Astrocyte of the cerebellum (primary cell): ENCODE data around the gene SRSF1.

Experiments
- DNase-seq: peaks from one replicate; pipeline ENCODE4 v3.0.0-alpha.2; 2011; ENCODE audit warnings: low read depth
- H3K4me3 ChIP-seq: 2 replicates; pipeline ENCODE4 v1.5.1; 2011; ENCODE audit warnings: mild to moderate bottlenecking, low read depth, low read length, moderate library complexity
- in situ Hi-C: cut with HindIII; loops from 2 replicates; pipeline ENCODE4 v1.10.0; 2017; ENCODE audit warnings: low sequenced_read_pairs
- TF ChIP-seq, protein P1 (sequence below): IDR thresholded peaks from 2 replicates; pipeline ENCODE4 v1.5.1; 2012; ENCODE audit warnings: low read length, low read depth, moderate library complexity, mild to moderate bottlenecking; ENCODE audit errors: missing control alignments

SRSF1 gene

DNA sequence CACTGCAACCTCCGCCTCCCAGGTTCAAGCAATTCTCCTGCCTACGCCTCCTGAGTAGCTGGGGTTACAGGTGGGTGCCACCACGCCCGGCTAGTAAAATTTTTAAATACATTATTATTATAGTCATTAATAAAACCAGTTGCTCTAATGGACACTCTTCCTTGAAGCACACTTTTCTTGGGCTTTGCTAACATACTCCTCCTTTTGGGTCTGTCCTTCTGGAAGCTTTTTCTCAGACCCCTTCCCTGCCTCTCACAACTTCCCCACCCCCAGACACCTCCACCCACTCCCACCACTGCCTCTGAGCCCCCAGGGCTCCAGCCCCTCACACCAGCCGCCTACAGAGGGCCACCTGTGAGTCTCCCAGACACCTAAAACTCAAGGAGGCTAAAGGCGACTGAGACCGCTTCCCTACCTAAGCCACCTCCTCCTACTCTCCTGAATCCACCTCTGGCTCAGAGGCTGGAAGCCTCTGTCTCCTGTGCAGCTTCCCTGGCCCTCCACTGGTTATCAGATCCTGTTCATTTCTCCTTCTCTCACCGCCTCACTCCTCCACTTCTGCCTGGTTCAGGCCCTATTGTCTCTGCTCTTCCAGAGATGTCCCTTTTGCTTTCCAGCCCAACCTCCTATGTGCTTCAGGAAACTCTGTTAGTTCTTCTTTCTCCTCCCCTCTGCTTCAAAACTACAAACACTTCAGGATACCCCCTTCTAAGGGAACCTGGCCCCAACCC lies 49.8 kb downstream of the SRSF1 start:
- TF ChIP-seq, protein P1, sequence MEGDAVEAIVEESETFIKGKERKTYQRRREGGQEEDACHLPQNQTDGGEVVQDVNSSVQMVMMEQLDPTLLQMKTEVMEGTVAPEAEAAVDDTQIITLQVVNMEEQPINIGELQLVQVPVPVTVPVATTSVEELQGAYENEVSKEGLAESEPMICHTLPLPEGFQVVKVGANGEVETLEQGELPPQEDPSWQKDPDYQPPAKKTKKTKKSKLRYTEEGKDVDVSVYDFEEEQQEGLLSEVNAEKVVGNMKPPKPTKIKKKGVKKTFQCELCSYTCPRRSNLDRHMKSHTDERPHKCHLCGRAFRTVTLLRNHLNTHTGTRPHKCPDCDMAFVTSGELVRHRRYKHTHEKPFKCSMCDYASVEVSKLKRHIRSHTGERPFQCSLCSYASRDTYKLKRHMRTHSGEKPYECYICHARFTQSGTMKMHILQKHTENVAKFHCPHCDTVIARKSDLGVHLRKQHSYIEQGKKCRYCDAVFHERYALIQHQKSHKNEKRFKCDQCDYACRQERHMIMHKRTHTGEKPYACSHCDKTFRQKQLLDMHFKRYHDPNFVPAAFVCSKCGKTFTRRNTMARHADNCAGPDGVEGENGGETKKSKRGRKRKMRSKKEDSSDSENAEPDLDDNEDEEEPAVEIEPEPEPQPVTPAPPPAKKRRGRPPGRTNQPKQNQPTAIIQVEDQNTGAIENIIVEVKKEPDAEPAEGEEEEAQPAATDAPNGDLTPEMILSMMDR, result no peak
- no peak overlapping the region for H3K4me3 ChIP-seq

DNA sequence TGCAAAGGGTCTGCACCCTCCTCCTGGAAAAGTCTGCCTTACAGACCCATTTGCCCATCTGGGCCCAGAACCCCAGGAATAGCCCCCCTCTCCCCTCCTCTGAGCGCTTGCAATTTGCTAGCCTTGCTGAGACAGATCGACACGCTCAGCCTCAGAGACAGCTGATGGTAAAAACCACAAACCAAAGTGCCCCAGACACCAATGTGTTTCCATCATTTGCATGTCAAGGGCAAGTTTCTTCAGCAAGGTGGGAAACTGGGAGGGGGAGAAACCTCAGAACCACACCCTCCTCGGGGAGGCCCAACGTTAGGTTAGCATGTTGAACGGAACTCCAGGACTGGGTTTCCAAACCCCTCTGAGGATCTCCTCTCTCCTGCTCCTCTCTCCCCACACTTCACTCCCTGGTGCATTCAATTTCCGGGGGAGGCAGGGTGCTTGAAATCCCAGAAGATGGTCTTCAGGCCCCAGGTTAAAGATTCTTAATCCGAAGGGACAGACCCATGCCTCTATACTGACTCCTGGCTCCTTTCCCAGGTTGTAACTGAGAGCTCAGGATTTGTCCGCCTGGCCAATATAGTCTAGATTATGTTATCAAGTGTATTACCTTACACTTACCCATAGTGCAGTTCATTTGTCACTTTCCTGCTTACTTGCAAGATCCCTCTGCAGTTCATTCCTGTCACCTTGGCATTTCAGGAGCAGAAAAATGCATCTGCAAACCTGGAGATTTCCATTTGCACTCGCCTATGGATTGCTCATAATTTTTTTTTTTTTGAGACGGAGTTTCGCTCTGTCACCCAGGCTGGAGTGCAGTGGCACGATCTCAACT lies 50.5 kb downstream of the SRSF1 start:
- TF ChIP-seq, protein P1, result no peak
- no peak for DNase-seq
- in situ Hi-C loops, result no loop called here
- no peak overlapping the region for H3K4me3 ChIP-seq

More for the DNA sequence above, 49.8 kb downstream of the SRSF1 start:
- DNase-seq, result no peak
- in situ Hi-C loops, result no loop called here

DNA sequence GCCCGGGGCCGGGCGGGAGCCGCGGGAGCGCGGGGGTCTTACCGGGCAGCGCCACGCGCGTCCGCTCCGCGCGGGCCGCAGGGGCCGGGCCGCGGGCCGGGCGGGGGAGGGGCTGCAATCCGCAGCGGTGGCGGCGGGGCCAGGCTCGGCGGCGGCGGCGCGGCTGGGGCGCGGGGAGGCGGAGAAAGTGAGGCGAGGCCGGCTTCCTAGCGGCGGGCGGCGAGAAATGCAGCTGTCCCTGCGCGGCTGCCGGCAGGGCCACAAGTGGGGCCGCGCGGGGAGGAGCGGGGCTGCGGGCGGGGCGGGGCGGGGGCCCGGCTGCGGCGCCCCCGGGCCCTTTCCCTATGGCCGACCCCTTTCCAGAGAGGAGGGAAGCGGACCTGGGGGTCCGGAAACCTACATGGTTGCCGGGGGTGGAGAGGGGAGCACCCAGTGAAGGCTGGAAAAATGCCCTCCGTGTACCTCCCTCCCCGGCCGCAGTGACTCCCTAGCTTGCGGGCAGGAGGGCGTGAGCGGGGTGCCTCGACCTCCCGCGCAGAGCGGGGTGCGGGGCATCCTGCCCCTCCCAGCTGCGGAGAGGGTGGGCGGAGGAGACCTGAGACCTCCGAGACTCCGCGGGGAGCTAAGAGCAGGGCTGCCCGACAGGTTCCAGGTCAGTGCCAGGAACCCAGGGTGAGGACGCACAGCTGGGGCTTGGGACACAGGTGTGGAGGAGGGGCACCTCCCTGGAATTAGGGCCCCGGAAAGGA lies 51.7 kb downstream of the SRSF1 start, which contains the start of gene CUEDC1:
Gene CUEDC1, minus strand, starts transcription at position 230 of the 749 bp plus-strand sequence. CDS start 69,848 bp downstream, outside the sequence.
- H3K4me3 ChIP-seq, result peak within 1 kb of the TSS; percentile 67
- TF ChIP-seq, protein P1, result no peak
- in situ Hi-C loops, result no loop called here
- DNase-seq, result no peak

DNA sequence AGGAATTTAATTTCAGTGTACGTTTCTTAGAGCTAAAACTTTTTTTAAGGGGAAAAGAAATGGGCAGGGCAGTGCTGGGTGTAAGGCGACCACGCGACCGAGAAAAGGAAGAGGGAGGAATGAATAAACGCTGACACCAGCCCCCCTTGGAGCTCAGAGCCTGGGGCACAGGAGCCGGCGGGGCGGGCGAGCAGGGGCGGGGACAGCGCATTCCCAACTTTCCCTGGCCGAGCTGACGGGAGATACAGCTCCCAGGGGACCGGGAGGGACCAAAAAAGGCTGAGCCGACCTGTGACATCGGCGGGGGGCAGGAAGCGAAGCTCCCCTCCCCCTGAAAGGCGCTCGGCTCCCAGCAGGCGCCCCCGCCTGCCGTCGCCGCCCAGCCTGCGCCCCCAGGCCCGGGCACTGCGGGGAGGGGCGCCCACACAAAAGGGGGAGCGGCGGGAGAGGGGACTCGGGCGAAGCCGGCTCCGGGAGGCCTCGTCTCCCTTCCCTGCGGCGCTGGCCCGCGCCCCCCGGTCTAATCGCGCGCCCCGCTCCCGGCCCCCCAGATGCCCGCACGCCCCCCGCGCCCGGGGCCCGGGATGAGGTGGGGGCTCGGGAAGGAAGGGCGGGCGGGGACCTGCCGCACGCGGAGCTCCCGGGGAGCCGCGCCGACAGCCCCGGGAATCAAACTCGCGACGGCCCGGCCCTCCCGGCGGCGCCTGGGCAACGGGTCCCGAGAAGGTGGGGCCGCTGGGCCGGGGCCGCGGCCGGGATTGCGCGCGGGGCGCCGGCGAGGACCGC lies 52.5 kb downstream of the SRSF1 start:
- in situ Hi-C loops, result no loop called here
- H3K4me3 ChIP-seq, result peak overlapping the region; percentile 67
- TF ChIP-seq, protein P1, result no peak
- no peak for DNase-seq

DNA sequence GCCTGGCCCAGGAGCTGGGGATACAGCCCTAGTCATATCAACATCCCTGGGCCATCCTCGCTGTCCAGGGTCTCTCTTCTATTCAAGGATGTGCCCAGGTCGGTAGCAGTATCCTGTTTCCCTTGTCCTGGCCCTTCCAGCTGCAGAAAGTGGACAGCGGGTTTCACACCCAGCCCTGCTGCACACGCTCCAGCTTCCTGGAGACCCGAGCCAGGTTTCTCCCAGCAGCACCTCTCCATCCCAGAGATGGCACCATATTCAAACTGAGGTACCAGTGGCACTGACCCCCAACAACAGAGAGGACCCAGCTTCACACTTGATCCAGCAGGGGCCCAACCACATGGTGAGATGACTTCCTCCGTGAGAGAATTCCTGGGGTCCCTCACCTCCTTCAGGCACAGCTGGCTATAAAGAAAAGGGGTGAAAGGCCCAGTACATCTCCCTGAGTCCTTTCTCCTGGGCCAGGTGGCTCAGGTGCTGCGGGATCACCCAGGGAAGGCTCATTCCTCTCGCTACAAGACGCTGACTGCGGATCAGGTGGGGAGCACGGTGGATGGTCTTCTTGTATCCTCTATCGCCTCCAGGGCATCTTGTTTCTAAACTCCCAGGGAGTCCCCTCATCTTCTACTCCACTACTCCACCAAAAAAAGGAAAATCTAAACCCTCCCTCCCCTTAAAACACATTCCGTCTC lies 53.2 kb downstream of the SRSF1 start:
- in situ Hi-C loops, result no loop called here
- DNase-seq, result no peak
- H3K4me3 ChIP-seq, result peak overlapping the region; percentile 67
- TF ChIP-seq, protein P1, result no peak
